CD14-positive monocyte (primary cell): ENCODE measurements around the gene ZNF837. TPM values are rescaled to one million over a fixed set of nuclear protein-coding genes. Genes with fewer than 3 reads are reported as not detected.

Experiments
- DNase-seq, 3 donors: peaks; one replicate each; pipeline ENCODE4 v3.0.0-alpha.2; 2011 to 2022
- H2AFZ ChIP-seq: 2 replicates; pipeline ENCODE4 v1.6.0; 2012; ENCODE audit warnings: mild to moderate bottlenecking, low read depth, low read length, inconsistent platforms; ENCODE audit not compliant: insufficient read depth, poor library complexity, severe bottlenecking
- H3K27ac ChIP-seq, 2 donors: 1 replicate in 1 of 2; 2 replicates in 1 of 2; pipeline ENCODE4 v1.5.1; 2012 to 2013; ENCODE audit warnings: low read length in 2 of 2, control low read depth in 1 of 2, inconsistent platforms in 1 of 2, low read depth in 1 of 2, mild to moderate bottlenecking in 1 of 2
- H3K27me3 ChIP-seq, 2 donors: one replicate each; pipeline versions ENCODE4 v1.6.0 to v1.6.1; 2011 to 2013; ENCODE audit warnings: low read length in 2 of 2; ENCODE audit not compliant: control insufficient read depth in 2 of 2, insufficient read depth in 2 of 2
- H3K36me3 ChIP-seq, 2 donors: replicated peaks in 1 of 2; 1 replicate in 1 of 2; 2 replicates in 1 of 2; pipeline versions ENCODE4 v1.5.1 to v1.6.1; 2012 to 2013; ENCODE audit warnings: low read length in 2 of 2, control low read depth in 1 of 2, inconsistent platforms in 1 of 2, mild to moderate bottlenecking in 1 of 2; ENCODE audit not compliant: insufficient read depth in 2 of 2, control insufficient read depth in 1 of 2
- H3K4me1 ChIP-seq, 2 donors: 1 replicate in 1 of 2; 2 replicates in 1 of 2; pipeline versions ENCODE4 v1.5.1 to v1.6.1; 2012 to 2013; ENCODE audit warnings: low read length in 2 of 2, control low read depth in 1 of 2, inconsistent platforms in 1 of 2, mild to moderate bottlenecking in 1 of 2, moderate library complexity in 1 of 2; ENCODE audit not compliant: insufficient read depth in 2 of 2, control insufficient read depth in 1 of 2
- H3K4me2 ChIP-seq: replicated peaks from 2 replicates; pipeline ENCODE3; 2012; ENCODE audit warnings: low read length, moderate library complexity, mild to moderate bottlenecking; ENCODE audit not compliant: poor library complexity, severe bottlenecking; ENCODE audit errors: extremely low read depth
- H3K4me3 ChIP-seq, 3 experiments: fragments of 200-600 bp in 1 of 3; sonication (generic) in 1 of 3; replicated peaks in 1 of 3; 1 replicate in 2 of 3; 2 replicates in 1 of 3; pipeline ENCODE4 v1.5.1; 2011 to 2013; ENCODE audit warnings: low read length in 3 of 3, mild to moderate bottlenecking in 3 of 3, control low read depth in 2 of 3, low read depth in 2 of 3, inconsistent platforms in 1 of 3, moderate library complexity in 1 of 3
- H3K79me2 ChIP-seq: 2 replicates; pipeline ENCODE4 v1.6.0; 2012; ENCODE audit warnings: mild to moderate bottlenecking, control low read depth, inconsistent platforms, low read length, moderate library complexity; ENCODE audit not compliant: insufficient read depth
- H3K9ac ChIP-seq: 2 replicates; pipeline ENCODE4 v1.6.0; 2017; ENCODE audit warnings: low read length, mild to moderate bottlenecking; ENCODE audit not compliant: insufficient read depth, poor library complexity, severe bottlenecking
- H3K9me3 ChIP-seq, 2 donors: replicated peaks in 1 of 2; 1 replicate in 1 of 2; 2 replicates in 1 of 2; pipeline versions ENCODE4 v1.5.1 to v1.6.1; 2012 to 2013; ENCODE audit warnings: low read length in 2 of 2, control low read depth in 1 of 2; ENCODE audit not compliant: control insufficient read depth in 1 of 2, insufficient read depth in 1 of 2
- H4K20me1 ChIP-seq: 2 replicates; pipeline ENCODE4 v1.6.0; 2012; ENCODE audit warnings: mild to moderate bottlenecking, low read length, control low read depth, moderate library complexity; ENCODE audit not compliant: insufficient read depth
- H3K27ac Mint-ChIP-seq, 7 donors: one replicate each; pipeline ENCODE4 v1.8.0; 2020; ENCODE audit warnings: mild to moderate bottlenecking in 7 of 7, mixed read lengths in 7 of 7, moderate library complexity in 6 of 7, inconsistent platforms in 2 of 7
- H3K27me3 Mint-ChIP-seq, 3 donors: one replicate each; pipeline ENCODE4 v1.8.0; 2021 to 2022; ENCODE audit warnings: low read depth in 3 of 3, mild to moderate bottlenecking in 3 of 3, mixed read lengths in 3 of 3, moderate library complexity in 3 of 3, inconsistent platforms in 1 of 3
- H3K36me3 Mint-ChIP-seq, 2 donors: one replicate each; pipeline ENCODE4 v1.8.0; 2020; ENCODE audit warnings: mixed read lengths in 2 of 2, inconsistent platforms in 1 of 2, mild to moderate bottlenecking in 1 of 2
- H3K4me1 Mint-ChIP-seq: one replicate; pipeline ENCODE4 v1.8.0; 2020; ENCODE audit warnings: mild to moderate bottlenecking, mixed read lengths
- H3K4me3 Mint-ChIP-seq, 2 donors: one replicate each; pipeline ENCODE4 v1.8.0; 2020; ENCODE audit warnings: mild to moderate bottlenecking in 2 of 2, mixed read lengths in 2 of 2, moderate library complexity in 1 of 2
- H3K9me3 Mint-ChIP-seq, 7 donors: one replicate each; pipeline ENCODE4 v1.8.0; 2020 to 2022; ENCODE audit warnings: mixed read lengths in 7 of 7, mild to moderate bottlenecking in 6 of 7, moderate library complexity in 6 of 7, inconsistent platforms in 2 of 7
- CTCF ChIP-seq: fragments of 200-600 bp; IDR thresholded peaks from one replicate; pipeline ENCODE4 v1.8.0; 2022; ENCODE audit warnings: antibody characterized with exemption, mild to moderate bottlenecking
- WGBS: methylation state at CpG from one replicate; pipeline ENCODE4 v1.1.5; 2013; ENCODE audit warnings: missing lambda C conversion rate; ENCODE audit not compliant: insufficient coverage; 5-methylcytosine and 5-hydroxymethylcytosine counted together
- intact Hi-C, 2 donors: fragments of 100-400 bp; cut with micrococcal nuclease; formaldehyde crosslinking; loops; one replicate each; pipeline versions ENCODE4 v1.15.0 to v1.15.1; 2023
- polyA plus RNA-seq, 3 donors: library from polyadenylated mRNA; depleted of rRNA in 1 of 3; unstranded in 2 of 3; stranded (reverse) in 1 of 3; fragments of 300-500 nt in 2 of 3; fragments of >200 nt in 1 of 3; fragmentation: Illumina TruSeq in 2 of 3; gene quantifications; 1 replicate in 2 of 3; 2 replicates in 1 of 3; pipeline ENCODE4 v1.2.3, GENCODE V29; 2012 to 2021

Gene ZNF837
- polyA plus RNA-seq, 3 donors = 0.13 to 0.72 (median 0.33) TPM

- H3K36me3 Mint-ChIP-seq = peaks cover 58 to 67% of the 10 kb centered on the region in 2 donors
- H3K4me1 ChIP-seq = peaks cover 0 to 6% of the 10 kb centered on the region in 2 donors
- no peak overlapping the region for H3K4me3 Mint-ChIP-seq
- H2AFZ ChIP-seq = no peak overlapping the region
- H3K27ac Mint-ChIP-seq = no peak overlapping the region
- peaks cover 44 to 59% of the 10 kb centered on the region in 2 donors for H3K36me3 ChIP-seq
- peaks cover 5 to 25% of the 10 kb centered on the region in 2 donors for H3K27me3 ChIP-seq
- no peaks in the 10 kb centered on the region for H3K9me3 ChIP-seq
- peaks cover 0 to 8% (median 0%) of the 10 kb centered on the region in 7 donors for H3K9me3 Mint-ChIP-seq
- no peak for TF ChIP-seq CTCF
- H3K4me1 Mint-ChIP-seq = peaks cover 15% of the 10 kb centered on the region
- 96% methylated on average over 21 of the region's 26 CpGs for WGBS
- H3K4me2 ChIP-seq = no peak overlapping the region
- H4K20me1 ChIP-seq = peaks cover 4% of the 10 kb centered on the region
- H3K27ac ChIP-seq = no peak overlapping the region
- peaks cover 21% of the 10 kb centered on the region for H3K79me2 ChIP-seq
- no peak overlapping the region for H3K4me3 ChIP-seq
- peak in 1 of 3 donors; percentile 1 for DNase-seq
- intact Hi-C loops = no loop called here
- H3K27me3 Mint-ChIP-seq = peaks cover 24 to 36% (median 32%) of the 10 kb centered on the region in 3 donors
- H3K9ac ChIP-seq = no peak overlapping the region
These were observed 12.3 kb upstream of the ZNF837 start for GRCh38 chr19:58392945-58393724.

GRCh38 chr19:58388175-58388526 is 7.3 kb upstream of the ZNF837 start:
- Mint-ChIP-seq H3K4me1 (peaks cover 31% of the 10 kb centered on the region), H3K27me3 (peaks cover 0 to 2% (median 0%) of the 10 kb centered on the region in 3 donors), H3K9me3 (peaks cover 0 to 3% (median 0%) of the 10 kb centered on the region in 7 donors), H3K36me3 (peaks cover 38 to 52% of the 10 kb centered on the region in 2 donors), H3K27ac (peak overlapping the region in 4 of 7 donors; percentile 13 to 96 (median 94)), H3K4me3 (peak overlapping the region; percentile 88 to 95)
- peaks cover 4% of the 10 kb centered on the region for H4K20me1 ChIP-seq
- no peaks in the 10 kb centered on the region for H3K9me3 ChIP-seq
- peaks cover 24 to 39% of the 10 kb centered on the region in 2 donors for H3K36me3 ChIP-seq
- no peak overlapping the region for H2AFZ ChIP-seq
- no peak for TF ChIP-seq CTCF
- peaks cover 24 to 29% of the 10 kb centered on the region in 2 donors for H3K4me1 ChIP-seq
- intact Hi-C loops = no loop called here
- H3K4me3 ChIP-seq = peak overlapping the region in 1 of 3 experiments; percentile 87
- peaks cover 32% of the 10 kb centered on the region for H3K79me2 ChIP-seq
- WGBS = 90% methylated on average over 1 of the region's 3 CpGs
- peak overlapping the region in 1 of 2 donors; percentile 96 for H3K27ac ChIP-seq
- H3K4me2 ChIP-seq = peak overlapping the region; percentile 96
- DNase-seq = no peak
- no peaks in the 10 kb centered on the region for H3K27me3 ChIP-seq
- no peak overlapping the region for H3K9ac ChIP-seq
